Left ventricle myocardium inferior (tissue), 1 donor: ENCODE measurements around the gene REG1A. TPM values are rescaled to one million over a fixed set of nuclear protein-coding genes. Genes with fewer than 3 reads are reported as not detected.

Experiments used
- DNase-seq: peaks from one replicate; pipeline ENCODE4 v3.0.0-alpha.2; 2020
- H3K27ac ChIP-seq: fragments of 200-600 bp; replicated peaks from 2 replicates; pipeline ENCODE4 v1.8.0; 2021
- H3K27me3 ChIP-seq: fragments of 200-600 bp; 2 replicates; pipeline ENCODE4 v1.8.0; 2021; ENCODE audit warnings: low read depth
- H3K36me3 ChIP-seq: fragments of 200-600 bp; 2 replicates; pipeline ENCODE4 v1.8.0; 2021
- H3K4me1 ChIP-seq: fragments of 200-600 bp; 2 replicates; pipeline ENCODE4 v1.8.0; 2021
- H3K4me3 ChIP-seq: fragments of 200-600 bp; 2 replicates; pipeline ENCODE4 v1.8.0; 2021; ENCODE audit warnings: mild to moderate bottlenecking, moderate library complexity
- H3K9me3 ChIP-seq: fragments of 200-600 bp; replicated peaks from 2 replicates; pipeline ENCODE4 v1.8.0; 2021
- CTCF ChIP-seq: fragments of 200-600 bp; IDR thresholded peaks from 2 replicates; pipeline ENCODE4 v1.8.0; 2021; ENCODE audit warnings: antibody characterized with exemption, mild to moderate bottlenecking, borderline replicate concordance
- intact Hi-C: fragments of 100-400 bp; cut with micrococcal nuclease; formaldehyde crosslinking; loops from one replicate; pipeline ENCODE4 v1.11.0; 2022
- long read RNA-seq: library from polyadenylated mRNA; unstranded; transcript quantifications from one replicate; pipeline ENCODE4 v2.0.0, GENCODE V29; 2021
- total RNA-seq: library from RNA; stranded (reverse); fragmentation: NEBNext Ultra II Directional; extraction: Animal tissue kit (Norgen Biotek cat#: 25700); gene quantifications from one replicate; pipeline ENCODE4 v1.2.1, GENCODE V29; 2021
- donor health status: DM: no; HTN: yes; CAD: no; lungs with severe emphysema.

The REG1A gene
- total RNA-seq: not detected
- long read RNA-seq: 0 reads

DNA sequence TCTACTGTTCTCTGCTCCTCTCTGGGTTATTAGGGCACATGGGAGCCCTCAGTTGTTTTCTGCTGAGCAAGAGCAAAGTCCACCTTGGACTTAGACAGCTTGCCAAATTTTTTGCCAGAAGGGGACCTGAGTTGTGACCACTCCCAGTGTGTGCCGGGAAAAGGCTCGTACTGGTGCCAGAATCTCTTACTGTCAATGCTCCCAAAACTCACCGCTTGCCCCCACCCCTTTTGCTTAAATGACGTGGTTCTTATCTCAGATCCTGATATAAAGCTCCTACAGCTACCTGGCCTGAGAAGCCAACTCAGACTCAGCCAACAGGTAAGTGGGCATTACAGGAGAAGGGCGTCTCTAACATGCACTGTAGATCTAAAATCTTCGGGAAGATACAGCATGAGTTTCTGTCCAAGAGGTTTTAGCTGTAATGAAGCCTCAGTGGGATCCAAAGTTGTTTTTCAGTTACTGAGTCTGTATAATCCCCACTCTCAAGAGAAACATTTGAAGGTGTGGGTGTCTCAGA is at the start of gene REG1A:
Gene REG1A (plus strand): TSS at position 295 of the 520 bp plus-strand sequence. CDS start 374 bp downstream, outside the sequence.
- H3K4me3 ChIP-seq: no peak within 1 kb of the TSS
- TF ChIP-seq CTCF: no peak
- peaks cover 13% of the 10 kb centered on the region for H3K9me3 ChIP-seq
- no peaks in the 10 kb centered on the region for H3K4me1 ChIP-seq
- intact Hi-C loops: no loop called here
- no peak for DNase-seq
- H3K36me3 ChIP-seq: no peaks in the 10 kb centered on the region
- no peak within 1 kb of the TSS for H3K27ac ChIP-seq
- no peaks in the 10 kb centered on the region for H3K27me3 ChIP-seq

- Histone ChIP-seq H3K27ac (no peak overlapping the region), H3K9me3 (peaks cover 4% of the 10 kb centered on the region), H3K27me3 (no peaks in the 10 kb centered on the region), H3K4me3 (no peak overlapping the region), H3K4me1 (no peaks in the 10 kb centered on the region), H3K36me3 (no peaks in the 10 kb centered on the region)
- no peak for TF ChIP-seq CTCF
- intact Hi-C loops: no loop called here
- no peak for DNase-seq
Observed at GRCh38 chr2:79071078-79071477, 49.2 kb upstream of the REG1A start.

GRCh38 chr2:79082987-79083386 is 37.3 kb upstream of the REG1A start:
- intact Hi-C loops: no loop called here
- Histone ChIP-seq H3K36me3 (no peaks in the 10 kb centered on the region), H3K9me3 (peaks cover 8% of the 10 kb centered on the region), H3K4me1 (no peaks in the 10 kb centered on the region), H3K27ac (no peak overlapping the region), H3K27me3 (no peaks in the 10 kb centered on the region), H3K4me3 (no peak overlapping the region)
- no peak for DNase-seq
- no peak for TF ChIP-seq CTCF

DNA sequence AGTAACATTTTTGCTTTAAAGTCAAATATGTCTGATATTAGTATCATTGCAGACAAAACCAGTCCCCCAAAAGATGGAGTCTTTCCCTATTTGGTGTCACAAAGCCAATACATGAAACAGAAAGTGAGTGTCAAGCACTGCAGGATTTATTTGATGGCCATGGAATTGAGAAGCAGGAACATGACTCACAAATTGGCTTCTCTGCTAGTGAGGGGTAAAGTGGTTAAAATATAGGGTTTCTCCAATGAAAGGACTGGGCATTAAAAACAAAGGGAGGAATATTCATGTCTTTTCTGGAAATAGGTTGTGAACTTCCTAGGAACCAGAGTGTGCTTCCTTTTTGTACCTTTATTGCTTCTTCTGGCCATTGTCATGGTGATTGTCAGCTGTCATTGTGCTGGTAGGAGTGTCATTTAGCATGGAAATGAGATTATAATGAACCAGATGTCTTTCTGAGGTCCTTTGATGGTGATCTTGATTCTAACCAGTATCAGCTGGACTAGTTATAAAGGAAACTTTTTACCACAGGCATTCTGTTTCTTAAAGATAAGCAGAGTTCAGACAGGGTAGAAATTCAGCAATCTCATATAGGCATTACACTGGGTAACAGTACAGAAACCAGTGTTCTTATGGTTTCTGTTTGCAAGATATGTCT is 36.6 kb upstream of the REG1A start:
- no peak for DNase-seq
- Histone ChIP-seq H3K4me1 (no peaks in the 10 kb centered on the region), H3K4me3 (no peak overlapping the region), H3K27ac (no peak overlapping the region), H3K9me3 (peaks cover 1% of the 10 kb centered on the region), H3K36me3 (no peaks in the 10 kb centered on the region), H3K27me3 (no peaks in the 10 kb centered on the region)
- no peak for TF ChIP-seq CTCF
- intact Hi-C loops: no loop called here

GRCh38 chr2:79084495-79085135 is 35.7 kb upstream of the REG1A start:
- intact Hi-C loops: no loop called here
- TF ChIP-seq CTCF: no peak

More at GRCh38 chr2:79084495-79085135, 35.7 kb upstream of the REG1A start:
- Histone ChIP-seq H3K9me3 (no peaks in the 10 kb centered on the region), H3K27ac (no peak overlapping the region), H3K36me3 (no peaks in the 10 kb centered on the region), H3K4me1 (no peaks in the 10 kb centered on the region), H3K4me3 (no peak overlapping the region), H3K27me3 (no peaks in the 10 kb centered on the region)
- no peak for DNase-seq
